HUES6 (cell line): ENCODE results near the gene FIP1L1.

Experiments
- H3K27ac ChIP-seq: 2 replicates; pipeline ENCODE4 v1.7.0; 2013; ENCODE audit warnings: low read depth, mild to moderate bottlenecking, low read length, inconsistent platforms
- H3K27me3 ChIP-seq: 2 replicates; pipeline ENCODE4 v1.6.1; 2013; ENCODE audit warnings: low read length; ENCODE audit not compliant: control insufficient read depth, insufficient read depth
- H3K36me3 ChIP-seq: 2 replicates; pipeline ENCODE4 v1.6.1; 2013; ENCODE audit warnings: low read length; ENCODE audit not compliant: control insufficient read depth, insufficient read depth
- H3K4me1 ChIP-seq: 2 replicates; pipeline ENCODE4 v1.6.1; 2013; ENCODE audit warnings: low read length; ENCODE audit not compliant: control insufficient read depth, insufficient read depth
- H3K4me3 ChIP-seq: 2 replicates; pipeline ENCODE4 v1.5.1; 2013; ENCODE audit warnings: low read depth, low read length
- H3K9ac ChIP-seq: one replicate; pipeline ENCODE4 v1.6.1; 2013; ENCODE audit warnings: mild to moderate bottlenecking, low read length
- H3K9me3 ChIP-seq: 2 replicates; pipeline ENCODE4 v1.6.1; 2013; ENCODE audit warnings: low read depth, low read length; ENCODE audit not compliant: control insufficient read depth, insufficient read depth

Gene FIP1L1

GRCh38 chr4:53362093-53362492 is 15.3 kb upstream of the FIP1L1 start:
- Histone ChIP-seq H3K36me3 (no peaks in the 10 kb centered on the region), H3K9me3 (no peaks in the 10 kb centered on the region), H3K27ac (no peak overlapping the region), H3K27me3 (no peaks in the 10 kb centered on the region), H3K4me3 (no peak overlapping the region), H3K9ac (no peak overlapping the region), H3K4me1 (peaks cover 6% of the 10 kb centered on the region; the same call in 1 of the 2 replicates)

- Histone ChIP-seq H3K36me3 (no peaks in the 10 kb centered on the region), H3K9ac (no peak overlapping the region), H3K9me3 (no peaks in the 10 kb centered on the region), H3K27ac (no peak overlapping the region), H3K4me3 (peak overlapping the region; percentile 79), H3K27me3 (peaks cover 20% of the 10 kb centered on the region), H3K4me1 (peaks cover 6% of the 10 kb centered on the region; the same call in 1 of the 2 replicates)
Measured at GRCh38 chr4:53364624-53365023, 12.8 kb upstream of the FIP1L1 start.

GRCh38 chr4:53365121-53365485 is 12.3 kb upstream of the FIP1L1 start:
- H3K27ac ChIP-seq, result no peak overlapping the region

GRCh38 chr4:53365486-53366300 is 11.7 kb upstream of the FIP1L1 start, which contains the start of gene SCFD2:
SCFD2 (minus strand) TSS chr4:53366061.
- Histone ChIP-seq H3K27me3 (peaks cover 25% of the 10 kb centered on the region), H3K27ac (no peak within 1 kb of the TSS)

More at GRCh38 chr4:53365121-53365485, 12.3 kb upstream of the FIP1L1 start:
- Histone ChIP-seq H3K27me3 (peaks cover 25% of the 10 kb centered on the region), H3K9me3 (no peaks in the 10 kb centered on the region), H3K4me1 (peaks cover 6% of the 10 kb centered on the region; the same call in 1 of the 2 replicates), H3K4me3 (peak overlapping the region; percentile 79), H3K9ac (peak overlapping the region; percentile 70), H3K36me3 (no peaks in the 10 kb centered on the region)

GRCh38 chr4:53366301-53366716 is 11.1 kb upstream of the FIP1L1 start:
- Histone ChIP-seq H3K36me3 (no peaks in the 10 kb centered on the region), H3K27ac (no peak overlapping the region), H3K9ac (no peak overlapping the region), H3K27me3 (peaks cover 30% of the 10 kb centered on the region), H3K4me3 (peak overlapping the region; percentile 79), H3K9me3 (no peaks in the 10 kb centered on the region), H3K4me1 (peaks cover 6% of the 10 kb centered on the region; the same call in 1 of the 2 replicates)

More at GRCh38 chr4:53365486-53366300, 11.7 kb upstream of the FIP1L1 start, which contains the start of gene SCFD2:
- H3K36me3 ChIP-seq, result no peaks in the 10 kb centered on the region
- H3K4me1 ChIP-seq, result peaks cover 6% of the 10 kb centered on the region; the same call in 1 of the 2 replicates
- H3K4me3 ChIP-seq, result peak within 1 kb of the TSS; percentile 79
- peak within 1 kb of the TSS; percentile 70 for H3K9ac ChIP-seq
- no peaks in the 10 kb centered on the region for H3K9me3 ChIP-seq

- Histone ChIP-seq H3K36me3 (no peaks in the 10 kb centered on the region), H3K4me1 (peaks cover 6% of the 10 kb centered on the region; the same call in 1 of the 2 replicates), H3K9ac (no peak overlapping the region), H3K27me3 (peaks cover 33% of the 10 kb centered on the region), H3K4me3 (no peak overlapping the region), H3K9me3 (no peaks in the 10 kb centered on the region), H3K27ac (no peak overlapping the region)
Measured at GRCh38 chr4:53367721-53368120, 9.7 kb upstream of the FIP1L1 start.

- H3K4me1 ChIP-seq, result no peaks in the 10 kb centered on the region
- no peak overlapping the region for H3K27ac ChIP-seq
Measured at GRCh38 chr4:53371049-53371448, 6.4 kb upstream of the FIP1L1 start.

GRCh38 chr4:53371843-53372521 is 5.5 kb upstream of the FIP1L1 start:
- no peaks in the 10 kb centered on the region for H3K9me3 ChIP-seq
- H3K4me1 ChIP-seq, result no peaks in the 10 kb centered on the region; the same call in 1 of the 2 replicates
- no peak overlapping the region for H3K4me3 ChIP-seq
- H3K27ac ChIP-seq, result no peak overlapping the region
- H3K9ac ChIP-seq, result no peak overlapping the region
- H3K36me3 ChIP-seq, result no peaks in the 10 kb centered on the region
- peaks cover 44% of the 10 kb centered on the region for H3K27me3 ChIP-seq

More at GRCh38 chr4:53371049-53371448, 6.4 kb upstream of the FIP1L1 start:
- H3K9me3 ChIP-seq, result no peaks in the 10 kb centered on the region
- H3K4me3 ChIP-seq, result no peak overlapping the region
- no peaks in the 10 kb centered on the region for H3K36me3 ChIP-seq
- H3K27me3 ChIP-seq, result peaks cover 44% of the 10 kb centered on the region
- no peak overlapping the region for H3K9ac ChIP-seq

GRCh38 chr4:53374777-53375258 is 2.6 kb upstream of the FIP1L1 start:
- peaks cover 22% of the 10 kb centered on the region for H3K27me3 ChIP-seq
- no peak overlapping the region for H3K9ac ChIP-seq
- no peak overlapping the region for H3K4me3 ChIP-seq
- H3K9me3 ChIP-seq, result no peaks in the 10 kb centered on the region
- H3K36me3 ChIP-seq, result peaks cover 2% of the 10 kb centered on the region
- peaks cover 10% of the 10 kb centered on the region; the same call in 1 of the 2 replicates for H3K4me1 ChIP-seq
- H3K27ac ChIP-seq, result no peak overlapping the region

- Histone ChIP-seq H3K4me1 (peaks cover 10% of the 10 kb centered on the region; the same call in 1 of the 2 replicates), H3K27me3 (peaks cover 11% of the 10 kb centered on the region), H3K27ac (no peak overlapping the region), H3K9ac (no peak overlapping the region), H3K9me3 (no peaks in the 10 kb centered on the region), H3K4me3 (peak overlapping the region; percentile 94), H3K36me3 (peaks cover 16% of the 10 kb centered on the region)
Measured at GRCh38 chr4:53376900-53377299, 541 bp upstream of the FIP1L1 start.

- H3K9ac ChIP-seq, result peak overlapping the region; percentile 93
- no peaks in the 10 kb centered on the region for H3K9me3 ChIP-seq
- peak overlapping the region; percentile 94 for H3K4me3 ChIP-seq
- peaks cover 28% of the 10 kb centered on the region for H3K36me3 ChIP-seq
- peak overlapping the region; percentile 94; the same call in 1 of the 2 replicates for H3K27ac ChIP-seq
- H3K4me1 ChIP-seq, result peaks cover 10% of the 10 kb centered on the region; the same call in 1 of the 2 replicates
- H3K27me3 ChIP-seq, result peaks cover 9% of the 10 kb centered on the region
Measured at GRCh38 chr4:53378171-53378482, 686 bp downstream of the FIP1L1 start.
